ENCODE data around the gene ACIN1. TPM values are rescaled to one million over a fixed set of nuclear protein-coding genes. Genes with fewer than 3 reads are reported as not detected.

ACIN1 gene
- polyA plus RNA-seq, 10 donors = 103 to 183 (median 143) TPM

DNA sequence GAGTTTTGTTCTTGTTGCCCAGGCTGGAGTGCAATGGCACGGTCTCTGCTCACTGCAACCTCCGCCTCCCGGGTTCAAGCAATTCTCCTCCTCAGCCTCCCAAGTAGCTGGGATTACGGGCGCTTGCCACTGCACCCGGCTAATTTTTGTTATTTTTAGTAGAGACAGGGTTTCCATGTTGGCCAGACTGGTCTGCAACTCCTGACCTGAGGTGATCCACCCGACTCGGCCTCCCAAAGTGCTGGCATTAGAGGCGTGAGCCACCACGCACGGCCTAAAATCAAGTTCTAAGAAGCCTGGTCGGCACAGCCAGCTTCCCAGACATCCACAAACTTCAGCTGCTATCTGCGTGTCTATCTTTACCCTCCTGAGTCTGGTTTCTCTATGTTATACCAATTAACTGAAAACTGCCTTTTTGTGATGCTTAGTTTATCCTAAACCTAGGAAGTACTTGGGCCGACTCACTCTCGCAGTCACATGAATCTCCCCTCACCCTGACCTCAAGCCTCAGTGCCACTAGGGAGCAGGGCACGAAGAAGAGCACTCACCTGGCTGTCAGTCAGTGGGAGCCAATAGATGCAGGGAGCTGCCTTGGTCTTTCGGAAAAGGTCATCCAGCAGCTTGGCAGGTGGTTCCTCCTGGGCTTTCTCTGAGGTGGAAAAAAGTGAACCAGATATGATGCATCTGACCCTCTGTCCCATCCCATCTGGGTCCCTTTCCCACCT is 34.2 kb downstream of the ACIN1 start:
- DNase-seq = no peak

GRCh38 chr14:23058654-23059504 is 36.1 kb downstream of the ACIN1 start:
- DNase-seq = no peak

DNA sequence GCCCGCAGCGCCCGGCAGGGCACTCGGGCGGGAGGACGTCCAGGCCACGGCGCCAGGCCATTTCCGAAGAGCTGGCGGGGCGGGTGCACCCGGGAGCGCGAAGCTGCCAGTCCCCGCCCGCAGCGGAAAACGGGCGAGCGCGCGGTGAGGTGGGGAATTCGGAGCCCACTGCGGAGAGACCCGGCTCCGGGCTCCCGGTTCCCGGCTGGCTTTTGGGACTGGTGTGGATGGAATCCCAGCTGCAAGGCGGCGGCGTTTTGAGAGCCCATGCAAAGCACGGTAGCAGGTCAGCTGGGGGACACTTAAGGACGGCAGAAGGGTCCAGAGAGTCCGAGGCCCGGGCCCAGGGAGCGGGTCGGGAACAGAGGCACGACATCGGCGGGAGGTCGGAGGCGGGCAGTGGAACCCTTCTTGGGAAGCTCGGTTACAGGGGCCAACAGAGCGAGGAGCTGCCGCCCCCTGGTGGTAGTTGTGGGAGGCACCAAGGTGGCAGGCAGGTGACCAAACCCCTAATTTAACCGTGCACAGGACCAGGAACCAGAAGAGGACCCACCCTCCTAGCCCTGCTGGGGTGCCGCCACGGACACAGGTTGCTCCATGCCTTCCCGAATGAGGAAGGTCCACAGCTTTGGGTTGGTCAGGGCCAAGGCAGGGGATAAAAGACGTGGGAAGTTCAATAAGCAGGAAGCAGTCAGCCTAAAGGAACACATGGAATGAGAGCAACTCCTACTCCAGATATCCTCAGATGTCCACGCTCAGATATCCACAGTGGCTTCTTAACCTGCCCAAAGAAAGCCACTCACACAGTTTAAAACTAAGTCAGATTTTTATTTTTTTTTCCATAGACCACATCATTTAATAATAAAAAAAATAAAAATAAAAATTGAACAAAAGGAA is 36.9 kb downstream of the ACIN1 start:
- DNase-seq = peak; percentile 84 to 95 (median 91)

DNA sequence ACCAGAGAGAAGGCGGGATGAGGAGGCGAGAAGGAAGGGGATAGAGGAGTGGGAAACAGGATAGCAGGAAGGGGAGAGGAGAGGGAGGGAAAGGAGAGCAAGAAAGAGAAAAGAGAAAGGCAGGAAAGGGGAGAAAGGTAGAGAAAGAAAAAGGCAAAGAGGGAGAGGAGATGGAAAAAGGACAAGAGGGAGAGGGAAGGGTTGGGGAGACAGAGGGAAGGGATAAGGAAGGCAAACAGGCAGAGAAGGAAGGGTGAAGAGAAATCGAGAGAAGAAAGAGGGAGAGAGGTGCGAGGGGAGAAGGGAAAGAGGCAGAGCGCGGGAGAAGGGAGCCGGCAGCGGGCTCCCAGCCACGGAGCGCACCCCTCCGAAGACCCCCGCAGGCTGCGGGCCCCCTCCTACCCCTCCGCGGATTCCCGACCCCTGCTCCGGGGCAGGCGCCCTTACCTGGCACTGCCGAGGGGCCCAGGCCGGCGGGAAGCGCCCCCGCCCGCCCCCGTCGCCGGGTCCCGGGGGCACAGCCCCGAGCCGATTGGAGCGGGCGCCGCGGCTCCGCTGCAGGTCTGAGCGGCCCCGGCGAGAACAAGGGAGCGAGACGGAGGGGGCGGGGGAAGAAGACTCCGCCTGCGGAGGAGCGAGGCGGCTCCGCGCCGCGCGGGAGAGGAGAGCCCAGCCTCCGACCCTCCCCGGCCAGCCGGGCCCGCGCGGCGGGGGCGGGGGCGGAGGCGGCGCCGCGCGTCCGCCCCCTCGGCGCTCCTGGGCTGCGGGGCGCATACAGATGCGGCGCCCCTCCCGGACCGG is 37.8 kb downstream of the ACIN1 start, which contains the start of gene CDH24:
TSS of gene CDH24 (minus strand) at position 565 of the 801 bp plus-strand sequence. CDS start 1,787 bp downstream, outside the sequence.
- DNase-seq = peak; percentile 71 to 91 (median 85)

DNA sequence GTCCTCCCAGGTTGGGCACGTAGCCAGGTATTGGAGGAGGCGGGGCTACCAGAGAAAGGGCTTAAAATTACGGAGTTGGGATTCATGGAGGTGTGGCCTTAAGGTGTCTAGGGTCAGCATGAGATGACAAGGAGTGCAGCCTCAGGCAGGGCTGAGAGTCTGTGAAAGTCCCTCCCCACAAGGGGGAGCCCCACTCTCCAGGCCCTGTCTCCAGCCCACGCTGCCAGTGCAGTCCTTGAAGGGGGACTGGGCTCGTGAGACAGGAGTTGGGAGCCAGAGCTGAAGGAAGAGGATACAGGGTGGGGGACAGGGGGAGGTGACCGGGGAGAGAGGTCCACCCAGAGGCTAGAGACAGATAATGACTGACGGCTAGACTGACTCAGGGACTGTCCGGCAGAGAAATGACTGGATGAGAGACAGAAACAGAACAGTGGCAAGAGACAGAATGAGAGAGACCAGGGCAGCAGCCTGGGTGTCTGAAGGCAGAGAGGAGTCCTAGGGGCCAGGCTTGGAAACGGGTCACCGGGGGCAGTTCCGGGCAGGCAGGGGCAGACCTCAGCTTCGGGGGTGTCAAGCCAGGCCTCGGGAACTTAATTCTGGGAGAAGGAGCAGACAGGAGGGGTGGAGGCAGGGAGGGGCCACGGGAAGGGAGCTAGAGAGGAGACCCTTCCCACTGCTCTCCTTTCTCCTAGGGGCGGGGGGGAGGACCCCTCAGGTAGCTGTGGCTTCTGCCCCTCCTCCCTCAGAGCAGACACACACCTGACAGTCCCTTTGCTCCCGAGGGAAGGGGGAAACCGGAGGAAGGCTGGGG is 38.6 kb downstream of the ACIN1 start:
- peak in 1 of 3 donors; percentile 71 for DNase-seq

DNA sequence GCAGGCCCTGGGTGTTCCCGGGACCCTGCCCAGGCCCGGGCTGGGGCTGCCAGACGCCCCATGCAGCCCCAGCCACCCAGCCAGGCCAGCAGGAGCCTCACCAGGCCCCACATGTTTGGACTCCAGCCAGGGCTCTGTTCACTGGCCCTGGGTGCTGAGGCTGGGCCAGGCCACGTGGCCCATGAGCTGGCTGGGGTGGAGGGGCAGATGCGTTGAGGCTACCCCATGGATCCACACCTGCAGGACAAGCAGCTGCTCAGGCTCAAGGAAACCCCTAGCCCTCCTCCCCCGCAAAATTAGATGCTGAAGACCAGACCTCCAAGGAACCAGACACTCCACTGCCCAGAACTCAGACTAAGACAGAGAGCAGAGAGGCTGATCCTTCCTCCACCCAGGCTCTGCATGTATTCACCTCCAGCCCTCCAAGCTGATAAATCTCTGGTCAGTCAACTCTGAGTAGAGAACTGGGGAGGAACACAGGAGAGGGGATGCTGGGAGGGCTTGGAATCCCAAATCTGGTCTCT is 39.3 kb downstream of the ACIN1 start:
- DNase-seq = no peak

- DNase-seq = no peak
Observed at GRCh38 chr14:23055147-23055550, 39.8 kb downstream of the ACIN1 start.

- DNase-seq = no peak
Observed at GRCh38 chr14:23054000-23054811, 40.7 kb downstream of the ACIN1 start.

DNA sequence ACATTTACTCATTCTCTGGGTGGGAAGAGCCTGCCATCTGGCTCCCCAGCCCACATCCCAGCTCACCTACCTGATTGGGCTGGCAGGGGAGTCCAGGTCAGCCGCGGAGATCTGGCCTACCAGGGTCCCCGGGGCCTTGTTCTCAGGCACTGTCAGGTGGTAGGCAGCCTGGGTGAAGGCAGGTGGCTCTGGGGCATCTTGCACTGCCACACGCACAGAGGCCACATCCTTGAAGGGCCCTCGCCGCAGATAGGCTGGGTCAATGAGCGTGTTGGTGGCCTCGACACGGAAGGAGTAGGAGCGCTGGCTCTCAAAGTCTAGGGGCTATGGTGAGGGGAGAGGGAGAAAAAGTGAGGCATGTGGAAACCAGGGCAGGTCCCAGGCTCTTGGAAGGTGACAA is 41.5 kb downstream of the ACIN1 start:
- DNase-seq = no peak

GRCh38 chr14:23052671-23053070 is 42.3 kb downstream of the ACIN1 start:
- no peak for DNase-seq

DNA sequence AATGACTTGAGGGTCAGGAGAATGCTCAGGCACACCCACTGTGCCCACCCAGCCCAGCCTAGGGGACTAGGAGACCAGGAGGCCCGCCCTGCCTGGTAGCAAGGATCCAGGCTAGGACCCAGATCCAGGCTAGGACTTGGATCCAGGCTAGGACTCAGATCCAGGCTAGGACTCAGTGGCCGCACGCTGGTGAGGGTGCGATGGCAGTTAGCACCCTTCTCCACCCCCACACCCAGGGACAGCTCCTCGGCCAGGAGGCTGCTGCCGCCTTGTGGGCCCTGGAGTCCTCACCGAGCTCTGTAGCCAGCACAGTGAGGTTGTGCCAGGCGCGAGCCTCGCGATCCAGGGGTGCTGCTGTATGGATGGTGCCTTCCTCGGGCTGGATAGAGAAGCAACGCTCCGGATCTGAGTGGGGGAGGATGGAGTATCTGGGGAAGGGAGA is 42.7 kb downstream of the ACIN1 start:
- DNase-seq = no peak

GRCh38 chr14:23051141-23052057 is 43.5 kb downstream of the ACIN1 start:
- no peak for DNase-seq

DNA sequence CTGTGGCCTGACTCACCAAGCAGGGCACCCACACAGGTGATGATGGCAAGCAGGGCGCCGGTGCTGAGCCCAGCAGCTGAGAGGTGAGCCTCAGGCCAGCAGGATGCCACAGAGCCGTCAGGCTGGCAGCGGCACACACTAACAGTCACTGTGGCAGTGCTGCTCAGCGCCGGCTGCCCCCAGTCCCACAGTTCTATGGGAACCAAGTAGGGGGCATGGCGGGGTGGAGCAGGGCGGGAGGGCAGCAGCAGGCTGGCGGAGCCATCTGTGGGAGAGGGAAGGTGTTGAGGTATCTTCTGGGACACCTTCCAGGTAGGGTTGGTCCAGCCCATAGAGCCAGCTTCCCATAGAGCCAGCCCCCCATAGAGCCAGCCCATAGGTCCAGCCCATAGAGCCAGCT is 45.9 kb downstream of the ACIN1 start:
- no peak for DNase-seq

GRCh38 chr14:23047751-23048693 is 46.9 kb downstream of the ACIN1 start:
- no peak for DNase-seq

- no peak for DNase-seq
Observed at GRCh38 chr14:23047034-23047634, 47.8 kb downstream of the ACIN1 start.

All from muscle of back (tissue), 11 donors.